H1 (cell line): ENCODE measurements around the gene QRSL1. TPM values are rescaled to one million over a fixed set of nuclear protein-coding genes. Genes with fewer than 3 reads are reported as not detected.

Source experiments
- CTCF ChIA-PET: fragments of 300-600 bp; sonication (Branson Sonifier 250); formaldehyde crosslinking; loops from one replicate; lab custom pipeline; 2021; ENCODE audit not compliant: partially characterized antibody; lab: Charles Lee
- POLR2A ChIA-PET: fragments of 300-600 bp; sonication (Branson Sonifier 250); formaldehyde crosslinking; loops from one replicate; lab custom pipeline; 2021; ENCODE audit warnings: inconsistent platforms; ENCODE audit not compliant: partially characterized antibody; lab: Charles Lee
- DNase-seq, 2 experiments: peaks; one replicate each; pipeline versions ENCODE4 v3.0.0 to v3.0.0-alpha.2; 2010 to 2022; ENCODE audit warnings: low spot score in 2 of 2, low read depth in 1 of 2, mixed read lengths in 1 of 2
- FAIRE-seq: peaks from 2 replicates; lab custom pipeline; 2011; peaks lifted over from hg19 to GRCh38; lab: Jason Lieb, UNC
- H2AFZ ChIP-seq: 2 replicates; pipeline ENCODE4 v1.8.1; 2012; ENCODE audit warnings: low read length, inconsistent platforms
- H2AK5ac ChIP-seq: 2 replicates; pipeline ENCODE4 v1.6.1; 2013; ENCODE audit warnings: low read depth, low read length
- H2BK120ac ChIP-seq: replicated peaks from 2 replicates; pipeline ENCODE3; 2013; ENCODE audit warnings: low read depth, low read length, inconsistent platforms
- H2BK12ac ChIP-seq: 2 replicates; pipeline ENCODE4 v1.6.1; 2013; ENCODE audit warnings: low read depth, low read length
- H2BK15ac ChIP-seq: 2 replicates; pipeline ENCODE4 v1.6.1; 2013; ENCODE audit warnings: low read length
- H2BK20ac ChIP-seq: 2 replicates; pipeline ENCODE4 v1.6.1; 2013; ENCODE audit warnings: low read length
- H2BK5ac ChIP-seq: 2 replicates; pipeline ENCODE4 v1.6.1; 2013; ENCODE audit warnings: low read depth, low read length
- H3K14ac ChIP-seq: 2 replicates; pipeline ENCODE4 v1.6.1; 2013; ENCODE audit warnings: inconsistent platforms; ENCODE audit not compliant: insufficient read length
- H3K18ac ChIP-seq: 2 replicates; pipeline ENCODE4 v1.6.1; 2013; ENCODE audit warnings: low read length; ENCODE audit errors: extremely low read depth
- H3K23ac ChIP-seq: 2 replicates; pipeline ENCODE4 v1.6.1; 2013; ENCODE audit warnings: inconsistent platforms; ENCODE audit not compliant: insufficient read length
- H3K23me2 ChIP-seq: 2 replicates; pipeline ENCODE4 v1.6.1; 2013; ENCODE audit warnings: low read depth, low read length
- H3K27ac ChIP-seq: 2 replicates; pipeline ENCODE4 v1.6.1; 2011; ENCODE audit warnings: low read depth, low read length, inconsistent platforms
- H3K27me3 ChIP-seq, 4 experiments: replicated peaks in 1 of 4; 1 replicate in 1 of 4; 2 replicates in 3 of 4; pipeline versions ENCODE4 v1.6.1 to v1.8.1; 2011 to 2013; ENCODE audit warnings: low read length in 3 of 4, mild to moderate bottlenecking in 3 of 4, inconsistent platforms in 2 of 4, mixed read lengths in 2 of 4, moderate library complexity in 1 of 4; ENCODE audit not compliant: control insufficient read depth in 3 of 4, insufficient read depth in 3 of 4; ENCODE audit errors: extremely low read depth in 1 of 4
- H3K36me3 ChIP-seq, 4 experiments: 2 replicates each; pipeline versions ENCODE4 v1.6.1 to v1.8.1; 2011 to 2013; ENCODE audit warnings: mild to moderate bottlenecking in 4 of 4, low read length in 3 of 4, moderate library complexity in 2 of 4, control low read depth in 1 of 4, inconsistent platforms in 1 of 4; ENCODE audit not compliant: insufficient read depth in 4 of 4, control insufficient read depth in 2 of 4
- H3K4ac ChIP-seq: replicated peaks from 2 replicates; pipeline ENCODE3; 2013; ENCODE audit warnings: low read length, low read depth, mixed read lengths, inconsistent platforms; ENCODE audit not compliant: insufficient read length
- H3K4me1 ChIP-seq, 4 experiments: replicated peaks in 1 of 4; 1 replicate in 1 of 4; 2 replicates in 3 of 4; pipeline versions ENCODE4 v1.6.1 to v1.8.1; 2011 to 2013; ENCODE audit warnings: low read length in 3 of 4, inconsistent platforms in 2 of 4, mixed read lengths in 1 of 4; ENCODE audit not compliant: insufficient read depth in 4 of 4, control insufficient read depth in 3 of 4
- H3K4me2 ChIP-seq, 2 experiments: 2 replicates each; pipeline versions ENCODE4 v1.6.1 to v1.8.1; 2011 to 2013; ENCODE audit warnings: low read depth in 2 of 2, low read length in 2 of 2, control low read depth in 1 of 2, inconsistent platforms in 1 of 2, mild to moderate bottlenecking in 1 of 2; ENCODE audit not compliant: insufficient read depth in 1 of 2
- H3K4me3 ChIP-seq, 4 experiments: fragments of 200-600, 300-600 bp in 1 of 4; sonication (generic), shearing (Covaris generic), sonication (Bioruptor Twin) in 1 of 4; 2 replicates each; pipeline versions ENCODE4 v1.5.1 to v1.8.1; 2011 to 2016; ENCODE audit warnings: low read length in 4 of 4, low read depth in 3 of 4, control low read depth in 2 of 4, inconsistent platforms in 2 of 4, mild to moderate bottlenecking in 2 of 4, mixed read lengths in 1 of 4, moderate library complexity in 1 of 4; ENCODE audit not compliant: insufficient read depth in 2 of 4; ENCODE audit errors: extremely low read depth in 1 of 4
- H3K56ac ChIP-seq: replicated peaks from 2 replicates; pipeline ENCODE3; 2013; ENCODE audit warnings: low read depth, mild to moderate bottlenecking, mixed read lengths, low read length, inconsistent platforms; ENCODE audit not compliant: insufficient read length
- H3K79me1 ChIP-seq: 2 replicates; pipeline ENCODE4 v1.6.1; 2013; ENCODE audit warnings: low read depth, low read length, control low read depth
- H3K79me2 ChIP-seq, 2 experiments: 2 replicates each; pipeline versions ENCODE4 v1.6.1 to v1.8.1; 2012 to 2013; ENCODE audit warnings: low read length in 2 of 2, mild to moderate bottlenecking in 2 of 2, inconsistent platforms in 1 of 2; ENCODE audit not compliant: insufficient read depth in 2 of 2, control insufficient read depth in 1 of 2
- H3K9ac ChIP-seq, 4 experiments: replicated peaks in 1 of 4; 1 replicate in 1 of 4; 2 replicates in 3 of 4; pipeline versions ENCODE4 v1.6.1 to v1.8.1; 2011 to 2013; ENCODE audit warnings: low read depth in 3 of 4, low read length in 3 of 4, control low read depth in 2 of 4, mild to moderate bottlenecking in 2 of 4, moderate library complexity in 2 of 4, inconsistent platforms in 1 of 4; ENCODE audit errors: extremely low read depth in 1 of 4
- H3K9me3 ChIP-seq, 2 experiments: 2 replicates each; pipeline versions ENCODE4 v1.6.1 to v1.8.1; 2012 to 2013; ENCODE audit warnings: mild to moderate bottlenecking in 2 of 2, moderate library complexity in 2 of 2, control low read depth in 1 of 2, inconsistent platforms in 1 of 2, low read depth in 1 of 2, low read length in 1 of 2, mixed read lengths in 1 of 2; ENCODE audit not compliant: insufficient read depth in 2 of 2
- H4K20me1 ChIP-seq, 2 experiments: replicated peaks in 1 of 2; 2 replicates each; pipeline versions ENCODE3 to v1.8.1; 2011 to 2013; ENCODE audit warnings: inconsistent platforms in 2 of 2, low read length in 2 of 2, mild to moderate bottlenecking in 1 of 2; ENCODE audit not compliant: insufficient read depth in 2 of 2, control insufficient read depth in 1 of 2
- H4K5ac ChIP-seq: 2 replicates; pipeline ENCODE4 v1.6.1; 2013; ENCODE audit warnings: low read length, low read depth, mixed read lengths, inconsistent platforms; ENCODE audit not compliant: insufficient read length
- H4K8ac ChIP-seq: 2 replicates; pipeline ENCODE4 v1.8.0; 2013; ENCODE audit warnings: mild to moderate bottlenecking, moderate library complexity, low read length, inconsistent platforms; ENCODE audit not compliant: insufficient read depth; ENCODE audit errors: extremely low read depth
- H4K91ac ChIP-seq: replicated peaks from 2 replicates; pipeline ENCODE3; 2013; ENCODE audit warnings: low read length, mixed read lengths, inconsistent platforms; ENCODE audit not compliant: insufficient read length
- CHD1 ChIP-seq: IDR thresholded peaks from 2 replicates; pipeline ENCODE4 v1.6.1; 2012; ENCODE audit warnings: low read depth, low read length, improper control_type of control experiment
- FOSL1 ChIP-seq: IDR thresholded peaks from 2 replicates; pipeline ENCODE4 v1.6.1; 2011; ENCODE audit warnings: mild to moderate bottlenecking, low read depth, low read length, moderate library complexity; ENCODE audit not compliant: insufficient read depth
- KDM4A ChIP-seq: IDR thresholded peaks from one replicate; pipeline ENCODE4 v1.7.1; 2012; ENCODE audit warnings: low read depth, mild to moderate bottlenecking, moderate library complexity, low read length, inconsistent platforms; ENCODE audit not compliant: severe bottlenecking
- SP1 ChIP-seq: IDR thresholded peaks from 2 replicates; pipeline ENCODE4 v1.6.1; 2011; ENCODE audit warnings: low read depth, low read length
- WGBS, 2 experiments: shearing (Covaris generic) in 1 of 2; methylation state at CpG; one replicate each; pipeline versions ENCODE4 v1.1.6 to v1.1.7; 2013 to 2015; ENCODE audit warnings: low lambda C conversion rate in 2 of 2, mixed read lengths in 2 of 2, inconsistent platforms in 1 of 2, low coverage in 1 of 2, missing lambda C conversion rate in 1 of 2; ENCODE audit not compliant: insufficient replicate concordance in 2 of 2, insufficient coverage in 1 of 2, insufficient read length in 1 of 2; ENCODE audit errors: extremely low coverage in 1 of 2, missing lambda C conversion rate in 1 of 2; 5-methylcytosine and 5-hydroxymethylcytosine counted together
- polyA plus RNA-seq, 7 experiments: library from polyadenylated mRNA; depleted of rRNA in 3 of 7; stranded (reverse) in 5 of 7; unstranded in 2 of 7; fragments of >200 nt in 5 of 7; fragments of 200-250 nt in 2 of 7; gene quantifications; 1 replicate in 5 of 7; 2 replicates in 1 of 7; 4 replicates in 1 of 7; pipeline versions ENCODE4 v1.2.1 to v1.2.3, GENCODE V29; 2011 to 2013; ENCODE audit warnings: missing spikeins in 2 of 7, mixed read lengths in 2 of 7
- total RNA-seq: library from RNA; stranded (reverse); fragmentation: NEBNext Ultra II Directional; extraction: Animal tissue kit (Norgen Biotek cat#: 25700); gene quantifications from 2 replicates; pipeline ENCODE4 v1.2.1, GENCODE V29; 2021

QRSL1 gene
- total and polyA plus RNA-seq, 2 of the 8 experiments (the other 6 are each of a cell fraction or from before 2014, with no cell fraction given) = 7.8 to 22.2 TPM

DNA sequence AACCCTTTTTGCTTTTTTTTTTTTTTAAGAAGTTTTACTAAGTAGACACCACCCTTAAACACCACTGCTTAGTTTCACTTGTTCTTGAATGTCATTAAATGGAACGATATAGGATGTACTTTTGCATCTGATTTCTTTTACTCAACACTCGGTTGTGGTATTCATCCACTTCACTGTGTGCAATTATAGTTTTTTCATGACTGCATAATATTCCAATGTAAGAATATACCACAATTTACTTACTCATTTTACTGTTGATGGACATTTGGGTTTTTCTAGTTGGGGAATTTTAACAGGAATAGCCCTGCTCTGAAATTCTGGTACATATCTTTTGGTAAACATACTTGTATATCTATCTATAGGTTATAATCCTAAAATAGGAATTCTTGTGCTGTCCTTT lies 29.9 kb upstream of the QRSL1 start:
- Histone ChIP-seq H3K4me2 (no peak overlapping the region), H3K56ac (no peak overlapping the region), H4K5ac (no peak overlapping the region), H3K9me3 (no peaks in the 10 kb centered on the region), H3K14ac (no peak overlapping the region), H4K91ac (no peak overlapping the region), H4K20me1 (no peaks in the 10 kb centered on the region), H3K9ac (no peak overlapping the region), H3K27ac (no peak overlapping the region), H3K79me2 (no peaks in the 10 kb centered on the region), H3K23me2 (no peaks in the 10 kb centered on the region), H3K18ac (no peak overlapping the region), H2BK5ac (no peak overlapping the region), H2AK5ac (no peak overlapping the region), H3K79me1 (no peaks in the 10 kb centered on the region), H3K23ac (no peak overlapping the region), H2BK15ac (no peak overlapping the region), H3K27me3 (no peaks in the 10 kb centered on the region), H2AFZ (no peak overlapping the region), H4K8ac (no peak overlapping the region), H2BK120ac (no peak overlapping the region), H2BK12ac (no peak overlapping the region), H3K4me1 (no peaks in the 10 kb centered on the region; a peak in 1 of 7 replicates), H2BK20ac (no peak overlapping the region), H3K4ac (no peak overlapping the region), H3K4me3 (no peak overlapping the region), H3K36me3 (no peaks in the 10 kb centered on the region; a peak in 1 of 8 replicates)
- no peak for TF ChIP-seq KDM4A
- no peak for TF ChIP-seq FOSL1
- no peak for TF ChIP-seq CHD1
- TF ChIP-seq SP1 = no peak
- POLR2A ChIA-PET = interaction anchor here (0.9 to 1.1 kb wide), 2 partner anchors 28 to 183 kb away, joined by 3 to 4 read pairs; no protein-coding TSS in a partner anchor
- DNase-seq (no peak), FAIRE-seq (no peak)
- CTCF ChIA-PET = no interaction called here
- 50% methylated on average over 2 of the region's 2 CpGs; no CpG with 5 or more reads in 1 of the 2 experiments for WGBS, 2 experiments
